Liver (tissue), 9 donors: ENCODE results near the gene CLDN1. TPM values are rescaled to one million over a fixed set of nuclear protein-coding genes. Genes with fewer than 3 reads are reported as not detected.

ENCODE experiments used
- DNase-seq: peaks from one replicate; pipeline ENCODE4 v3.0.0-alpha.2; 2017; ENCODE audit warnings: low spot score
- H3K27ac ChIP-seq, 2 donors: one replicate each; pipeline ENCODE4 v1.7.0; 2013; ENCODE audit warnings: inconsistent platforms in 2 of 2, low read length in 2 of 2, control low read depth in 1 of 2, low read depth in 1 of 2, mild to moderate bottlenecking in 1 of 2
- H3K27me3 ChIP-seq, 4 donors: one replicate each; pipeline versions ENCODE4 v1.6.1 to v1.7.0; 2013; ENCODE audit warnings: low read length in 3 of 4, inconsistent platforms in 1 of 4, mild to moderate bottlenecking in 1 of 4, moderate library complexity in 1 of 4; ENCODE audit not compliant: control insufficient read depth in 4 of 4, insufficient read depth in 4 of 4
- H3K36me3 ChIP-seq, 4 donors: one replicate each; pipeline versions ENCODE4 v1.6.1 to v1.7.0; 2013; ENCODE audit warnings: low read length in 3 of 4, mild to moderate bottlenecking in 3 of 4, low read depth in 1 of 4, moderate library complexity in 1 of 4; ENCODE audit not compliant: control insufficient read depth in 4 of 4, insufficient read depth in 3 of 4
- H3K4me1 ChIP-seq, 4 donors: one replicate each; pipeline versions ENCODE4 v1.6.1 to v1.7.0; 2013; ENCODE audit warnings: low read length in 3 of 4, mild to moderate bottlenecking in 3 of 4, moderate library complexity in 1 of 4; ENCODE audit not compliant: control insufficient read depth in 4 of 4, insufficient read depth in 4 of 4
- H3K4me3 ChIP-seq, 3 donors: one replicate each; pipeline versions ENCODE4 v1.6.1 to v1.7.0; 2013; ENCODE audit warnings: low read length in 3 of 3, control low read depth in 1 of 3, low read depth in 1 of 3, mild to moderate bottlenecking in 1 of 3
- H3K9ac ChIP-seq, 2 donors: one replicate each; pipeline ENCODE4 v1.7.0; 2013; ENCODE audit warnings: low read length in 2 of 2, mild to moderate bottlenecking in 2 of 2, moderate library complexity in 2 of 2, control low read depth in 1 of 2, low read depth in 1 of 2
- H3K9me3 ChIP-seq, 4 donors: one replicate each; pipeline versions ENCODE4 v1.6.1 to v1.7.0; 2013; ENCODE audit warnings: low read length in 3 of 4; ENCODE audit not compliant: control insufficient read depth in 4 of 4
- EGR1 ChIP-seq, 2 donors: IDR thresholded peaks; 2 replicates each; pipeline ENCODE4 v1.6.1; 2016 to 2018; ENCODE audit warnings: antibody characterized with exemption in 2 of 2, low read depth in 2 of 2
- FOXA1 ChIP-seq: IDR thresholded peaks from 2 replicates; pipeline ENCODE4 v1.6.1; 2016; ENCODE audit warnings: antibody characterized with exemption
- FOXA2 ChIP-seq: IDR thresholded peaks from 2 replicates; pipeline ENCODE4 v1.6.1; 2016; ENCODE audit warnings: antibody characterized with exemption
- GABPA ChIP-seq, 2 donors: IDR thresholded peaks in 1 of 2; conservative IDR thresholded peaks in 1 of 2; 2 replicates each; pipeline ENCODE4 v1.6.1; 2016; ENCODE audit warnings: antibody characterized with exemption in 2 of 2, mild to moderate bottlenecking in 1 of 2, moderate library complexity in 1 of 2
- HNF4A ChIP-seq, 2 donors: conservative IDR thresholded peaks; 2 replicates each; pipeline ENCODE4 v1.6.1; 2016; ENCODE audit warnings: antibody characterized with exemption in 2 of 2, mild to moderate bottlenecking in 2 of 2
- HNF4G ChIP-seq: IDR thresholded peaks from 2 replicates; pipeline ENCODE4 v1.6.1; 2016; ENCODE audit warnings: antibody characterized with exemption
- JUND ChIP-seq, 2 donors: IDR thresholded peaks; 2 replicates each; pipeline ENCODE4 v1.6.1; 2016; ENCODE audit warnings: antibody characterized with exemption in 2 of 2
- NR2F2 ChIP-seq: IDR thresholded peaks from 2 replicates; pipeline ENCODE4 v1.6.1; 2016; ENCODE audit warnings: antibody characterized with exemption
- RAD21 ChIP-seq, 2 donors: IDR thresholded peaks; 2 replicates each; pipeline ENCODE4 v1.6.1; 2016; ENCODE audit warnings: antibody characterized with exemption in 2 of 2, mild to moderate bottlenecking in 2 of 2
- REST ChIP-seq: IDR thresholded peaks from 2 replicates; pipeline ENCODE4 v1.6.1; 2016; ENCODE audit warnings: antibody characterized with exemption, mild to moderate bottlenecking
- RXRA ChIP-seq, 2 donors: IDR thresholded peaks; 2 replicates each; pipeline ENCODE4 v1.6.1; 2017 to 2018; ENCODE audit warnings: antibody characterized with exemption in 2 of 2, mild to moderate bottlenecking in 1 of 2
- SP1 ChIP-seq: IDR thresholded peaks from 2 replicates; pipeline ENCODE4 v1.6.1; 2018; ENCODE audit warnings: antibody characterized with exemption, mild to moderate bottlenecking
- TAF1 ChIP-seq: conservative IDR thresholded peaks from 2 replicates; pipeline ENCODE4 v1.6.1; 2016; ENCODE audit warnings: antibody characterized with exemption, mild to moderate bottlenecking
- YY1 ChIP-seq: IDR thresholded peaks from 2 replicates; pipeline ENCODE4 v1.6.1; 2016; ENCODE audit warnings: antibody characterized with exemption, mild to moderate bottlenecking
- ZBTB33 ChIP-seq: IDR thresholded peaks from 2 replicates; pipeline ENCODE4 v1.6.1; 2016; ENCODE audit warnings: antibody characterized with exemption
- WGBS: extraction: QIAGEN DNeasy Blood & Tissue Kit; methylation state at CpG from one replicate; pipeline ENCODE4 v1.1.7; 2013; 5-methylcytosine and 5-hydroxymethylcytosine counted together
- polyA plus RNA-seq, 2 donors: library from polyadenylated mRNA; stranded (reverse) in 1 of 2; unstranded in 1 of 2; fragments of 200-250 nt in 1 of 2; fragments of >200 nt in 1 of 2; fragmentation: Nextera tagmentation in 1 of 2; extraction: Ambion mirVana in 1 of 2; gene quantifications; one replicate each; pipeline versions ENCODE4 v1.2.1 to v1.2.3, GENCODE V29; 2013 to 2015
- total RNA-seq, 2 donors: library from RNA; depleted of rRNA; stranded (reverse); fragments of >200 nt; gene quantifications; one replicate each; pipeline ENCODE4 v1.2.3, GENCODE V29; 2014
- TF ChIP-seq, protein P1 (sequence below): IDR thresholded peaks from 2 replicates; pipeline ENCODE4 v1.6.1; 2016; ENCODE audit warnings: antibody characterized with exemption
- TF ChIP-seq, protein P2 (sequence below): IDR thresholded peaks from 2 replicates; pipeline ENCODE4 v1.6.1; 2016; ENCODE audit warnings: antibody characterized with exemption
- TF ChIP-seq, protein P3 (sequence below): fragments of 150-350 bp; IDR thresholded peaks from 2 replicates; pipeline ENCODE4 v1.5.1; 2017; ENCODE audit warnings: improper control_type of control experiment, low read depth, low read length; ENCODE audit not compliant: missing input control
- donor health status: healthy.
- donor health status: healthy.
- donor health status: healthy.
- donor health status: healthy.
- donor health status: healthy.

Gene CLDN1
- total and polyA plus RNA-seq, 4 donors = 57.8 to 92.0 (median 87.3) TPM

DNA sequence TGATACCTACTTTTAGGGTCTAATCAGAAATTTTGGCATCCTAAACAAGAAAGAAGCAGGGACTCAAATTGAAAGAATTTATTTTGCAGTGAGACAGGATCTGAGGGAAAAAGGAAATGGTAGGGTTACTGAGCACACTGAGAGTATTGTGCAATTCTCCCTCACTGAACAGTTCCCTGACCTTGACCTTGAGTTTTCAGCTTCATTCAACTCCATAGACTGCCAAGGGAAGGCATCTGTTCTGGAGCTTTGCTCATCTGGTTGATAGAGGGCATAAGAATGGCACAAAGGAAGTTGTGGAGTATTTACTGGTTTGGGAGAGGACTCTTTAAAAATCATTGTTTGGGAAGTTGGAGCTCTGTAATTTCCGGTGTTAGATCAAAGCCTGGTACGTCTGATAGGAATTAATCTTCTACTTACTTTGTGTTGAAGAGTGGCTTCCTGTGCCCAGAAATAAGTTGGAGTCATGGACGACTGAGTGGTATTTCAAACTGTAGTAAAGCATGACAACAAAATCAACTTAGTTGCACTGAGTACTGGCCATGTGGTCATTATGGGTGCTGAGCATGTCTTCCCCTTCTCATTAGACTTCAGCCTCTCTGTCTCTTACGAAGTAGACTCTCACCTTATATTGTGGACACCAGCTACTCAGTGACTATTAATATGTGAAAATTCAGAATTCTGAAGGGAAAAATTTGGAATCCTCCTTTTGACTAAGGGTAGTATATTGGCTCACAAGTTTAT, 40.8 kb downstream of the CLDN1 start:
- TF ChIP-seq JUND (IDR thresholded peaks at IDR 0.05) = peak in 1 of 2 donors; percentile 25
- peak; percentile 33 for TF ChIP-seq SP1
- no peak for TF ChIP-seq FOXA1
- TF ChIP-seq, protein P1, sequence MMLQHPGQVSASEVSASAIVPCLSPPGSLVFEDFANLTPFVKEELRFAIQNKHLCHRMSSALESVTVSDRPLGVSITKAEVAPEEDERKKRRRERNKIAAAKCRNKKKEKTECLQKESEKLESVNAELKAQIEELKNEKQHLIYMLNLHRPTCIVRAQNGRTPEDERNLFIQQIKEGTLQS = no peak
- TF ChIP-seq EGR1 (IDR thresholded peaks at IDR 0.05; ENCODE audit: low read depth in 2 of 2) = no peak
- peak; percentile 38 for TF ChIP-seq REST
- peak; percentile 61 to 71 for TF ChIP-seq RXRA (IDR thresholded peaks at IDR 0.05)
- TF ChIP-seq TAF1 = no peak
- peak; percentile 62 for TF ChIP-seq YY1
- peak; percentile 35 to 45 for TF ChIP-seq RAD21 (IDR thresholded peaks at IDR 0.05)
- peak; percentile 66 to 73 for TF ChIP-seq HNF4A (conservative IDR thresholded peaks at IDR 0.05)
- no peak for TF ChIP-seq ZBTB33
- TF ChIP-seq, protein P2, sequence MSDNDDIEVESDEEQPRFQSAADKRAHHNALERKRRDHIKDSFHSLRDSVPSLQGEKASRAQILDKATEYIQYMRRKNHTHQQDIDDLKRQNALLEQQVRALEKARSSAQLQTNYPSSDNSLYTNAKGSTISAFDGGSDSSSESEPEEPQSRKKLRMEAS = peak; percentile 76
- TF ChIP-seq, protein P3, sequence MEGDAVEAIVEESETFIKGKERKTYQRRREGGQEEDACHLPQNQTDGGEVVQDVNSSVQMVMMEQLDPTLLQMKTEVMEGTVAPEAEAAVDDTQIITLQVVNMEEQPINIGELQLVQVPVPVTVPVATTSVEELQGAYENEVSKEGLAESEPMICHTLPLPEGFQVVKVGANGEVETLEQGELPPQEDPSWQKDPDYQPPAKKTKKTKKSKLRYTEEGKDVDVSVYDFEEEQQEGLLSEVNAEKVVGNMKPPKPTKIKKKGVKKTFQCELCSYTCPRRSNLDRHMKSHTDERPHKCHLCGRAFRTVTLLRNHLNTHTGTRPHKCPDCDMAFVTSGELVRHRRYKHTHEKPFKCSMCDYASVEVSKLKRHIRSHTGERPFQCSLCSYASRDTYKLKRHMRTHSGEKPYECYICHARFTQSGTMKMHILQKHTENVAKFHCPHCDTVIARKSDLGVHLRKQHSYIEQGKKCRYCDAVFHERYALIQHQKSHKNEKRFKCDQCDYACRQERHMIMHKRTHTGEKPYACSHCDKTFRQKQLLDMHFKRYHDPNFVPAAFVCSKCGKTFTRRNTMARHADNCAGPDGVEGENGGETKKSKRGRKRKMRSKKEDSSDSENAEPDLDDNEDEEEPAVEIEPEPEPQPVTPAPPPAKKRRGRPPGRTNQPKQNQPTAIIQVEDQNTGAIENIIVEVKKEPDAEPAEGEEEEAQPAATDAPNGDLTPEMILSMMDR = no peak
- no peak for TF ChIP-seq GABPA (IDR thresholded peaks at IDR 0.05 in 1 of 2, conservative IDR thresholded peaks at IDR 0.05 in 1 of 2)
- TF ChIP-seq NR2F2 = peak; percentile 96
- TF ChIP-seq FOXA2 = no peak
- no peak for TF ChIP-seq HNF4G
- DNase-seq = no peak
- Histone ChIP-seq H3K9ac (no peak overlapping the region), H3K4me3 (no peak overlapping the region), H3K27me3 (no peaks in the 10 kb centered on the region), H3K27ac (peak overlapping the region in 1 of 2 donors; percentile 39), H3K36me3 (no peaks in the 10 kb centered on the region), H3K9me3 (no peaks in the 10 kb centered on the region), H3K4me1 (peaks cover 0 to 7% (median 4%) of the 10 kb centered on the region in 4 donors)
- 47% methylated on average over 4 of the region's 4 CpGs for WGBS
